Ecto neural progenitor cell (in vitro differentiated cells): Measurements from ENCODE around the gene VPS16.
A peak's percentile ranks its signal among the peaks of the same experiment; 100 is the strongest.

Experiments
- DNase-seq: peaks from one replicate; pipeline ENCODE4 v3.0.0-alpha.2; 2018; ENCODE audit warnings: low spot score

Gene VPS16

DNA sequence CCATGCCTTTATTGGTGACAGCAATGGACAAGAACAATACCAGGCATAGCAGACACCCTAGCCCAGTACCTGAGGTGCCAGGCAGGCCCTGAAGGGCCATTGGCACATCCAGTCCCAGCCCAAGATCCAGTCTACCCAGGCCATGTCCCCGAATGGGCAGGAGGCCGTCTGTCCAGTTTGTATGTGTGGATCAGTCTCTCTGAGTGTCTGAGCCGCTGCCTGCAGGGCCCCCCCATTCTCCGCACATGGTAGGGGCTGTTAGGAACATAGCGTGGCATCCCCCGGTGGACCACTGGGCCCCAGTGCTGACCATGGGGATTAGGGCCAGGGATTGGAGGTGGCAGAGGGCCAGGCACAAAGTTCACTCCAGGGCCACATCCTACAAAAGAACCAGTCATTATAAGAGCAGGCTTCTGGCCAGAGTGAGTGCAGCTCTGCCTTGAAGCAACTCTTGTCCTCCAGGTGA lies 5.2 kb upstream of the VPS16 start:
- DNase-seq: no peak

DNA sequence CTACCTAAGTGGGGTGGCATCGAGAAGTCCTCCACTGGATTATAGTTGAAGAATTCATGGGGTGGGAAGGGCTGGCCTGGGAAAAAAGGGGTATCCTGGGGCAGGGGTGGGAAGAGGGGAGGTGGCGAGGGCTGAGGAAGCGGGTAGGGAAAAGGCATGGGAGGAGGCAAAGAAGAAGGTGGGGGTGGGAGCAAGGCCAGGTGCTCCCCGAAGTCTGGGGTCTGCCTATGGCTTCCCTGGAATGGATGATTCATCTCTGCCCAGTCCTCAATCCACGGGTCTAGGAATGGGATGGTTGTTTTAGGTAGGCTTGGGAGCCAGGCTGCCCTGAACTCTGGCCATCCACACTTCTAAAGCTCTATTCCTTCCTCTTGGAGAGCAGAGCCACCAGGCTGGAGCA lies 4.5 kb upstream of the VPS16 start:
- DNase-seq: no peak

DNA sequence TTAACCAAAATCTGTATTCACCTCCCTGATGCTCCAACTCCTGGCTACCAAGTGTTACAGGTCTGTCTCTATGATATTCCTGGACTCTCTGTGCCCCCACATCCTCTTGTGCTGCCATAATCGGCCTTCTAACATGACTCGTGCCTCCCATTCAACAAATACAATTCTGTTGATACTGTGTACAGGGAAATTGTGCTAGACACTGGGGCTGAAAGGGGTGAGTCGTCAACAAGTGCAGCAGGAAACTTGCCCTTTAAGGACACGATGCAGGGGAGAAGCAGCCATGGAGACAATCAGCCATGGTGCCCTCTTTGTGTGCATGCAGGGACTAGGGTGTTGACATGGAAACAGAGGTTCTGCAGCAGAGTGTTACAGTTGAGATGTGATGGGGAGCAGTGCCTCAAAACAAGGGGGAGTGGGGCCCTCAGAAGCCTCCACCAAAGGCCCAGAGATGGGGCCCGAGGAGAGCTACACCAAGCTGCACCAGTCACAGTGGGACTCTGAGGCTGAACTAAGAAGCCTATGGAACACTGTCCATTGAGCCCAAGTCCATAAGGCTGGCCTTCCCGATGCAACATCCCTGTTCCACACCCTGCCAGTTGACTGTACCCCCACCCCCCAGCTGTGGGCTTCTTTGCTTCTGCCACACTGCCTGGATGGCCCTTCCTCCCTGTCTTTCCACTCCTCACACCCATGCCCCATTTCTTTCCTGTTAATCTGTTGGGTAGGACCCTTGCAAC lies 3.2 kb upstream of the VPS16 start:
- DNase-seq: no peak

DNA sequence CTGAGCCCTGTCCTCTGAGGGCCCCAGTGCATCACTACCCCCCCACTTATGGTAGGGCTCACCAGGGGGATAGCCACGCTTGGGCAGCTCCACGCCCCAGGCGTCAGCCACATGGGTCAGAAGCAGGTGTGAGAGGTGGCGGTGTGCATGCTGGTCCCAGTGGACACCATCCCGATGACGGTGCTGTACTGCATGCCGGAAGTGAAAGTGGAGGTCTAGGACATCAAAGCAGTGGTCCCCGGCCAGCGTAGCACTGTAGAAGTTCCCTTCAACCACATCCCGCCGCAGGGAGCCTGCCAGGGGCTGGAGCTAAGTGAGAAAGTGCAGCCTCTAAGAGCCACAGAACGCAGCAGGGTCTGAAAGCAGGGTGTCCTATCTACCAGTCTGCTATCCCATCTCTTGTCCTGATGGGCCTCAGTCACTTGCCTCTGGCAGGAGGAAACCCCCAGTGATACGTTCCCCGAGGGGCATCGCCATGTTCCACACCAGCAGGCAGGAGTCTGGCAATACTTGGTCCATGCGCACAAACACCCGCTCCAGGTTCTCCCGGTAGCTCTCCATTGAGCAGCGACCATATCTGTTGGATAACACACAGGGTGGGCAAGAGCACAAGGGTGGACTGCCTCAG lies 2.3 kb upstream of the VPS16 start:
- no peak for DNase-seq

DNA sequence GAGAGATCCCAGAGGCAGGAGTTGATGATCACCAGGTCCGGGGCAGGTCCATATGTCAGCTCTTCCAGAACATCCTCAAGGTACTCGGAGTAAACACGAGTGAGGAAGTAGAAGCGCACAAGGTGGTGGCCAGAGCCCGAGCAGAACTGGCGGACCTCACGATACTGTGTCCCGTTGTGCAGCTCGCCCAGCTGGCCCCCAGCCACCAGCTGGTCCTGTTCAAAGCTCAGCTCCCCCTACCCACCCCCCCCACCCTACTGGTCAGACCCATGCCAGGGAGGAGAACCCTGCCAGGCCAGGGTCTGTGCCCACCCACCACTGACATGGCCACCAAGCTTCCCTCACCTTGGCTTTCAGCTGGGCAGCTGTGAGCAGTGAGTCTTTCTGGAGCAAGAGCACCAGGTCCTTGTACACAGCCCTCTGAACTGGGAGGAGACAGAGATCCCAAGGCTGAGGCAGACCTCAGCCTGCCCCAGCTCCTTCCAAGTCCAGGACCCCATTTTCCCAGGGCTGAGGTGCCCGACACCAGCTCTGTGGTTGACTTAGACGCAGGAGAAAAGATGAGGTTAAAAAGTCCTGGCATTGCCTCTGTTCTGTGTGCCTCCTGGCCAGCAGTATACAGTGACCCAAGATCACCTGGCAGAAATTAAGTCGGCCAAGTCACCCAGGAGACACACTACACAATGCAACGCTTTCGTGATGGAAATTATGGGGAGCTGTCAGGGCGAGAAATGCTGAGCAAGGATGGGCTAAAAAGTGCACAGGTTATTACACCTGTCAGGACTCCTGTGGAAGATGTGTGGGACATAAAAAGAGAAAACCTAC lies 1.5 kb upstream of the VPS16 start:
- no peak for DNase-seq

DNA sequence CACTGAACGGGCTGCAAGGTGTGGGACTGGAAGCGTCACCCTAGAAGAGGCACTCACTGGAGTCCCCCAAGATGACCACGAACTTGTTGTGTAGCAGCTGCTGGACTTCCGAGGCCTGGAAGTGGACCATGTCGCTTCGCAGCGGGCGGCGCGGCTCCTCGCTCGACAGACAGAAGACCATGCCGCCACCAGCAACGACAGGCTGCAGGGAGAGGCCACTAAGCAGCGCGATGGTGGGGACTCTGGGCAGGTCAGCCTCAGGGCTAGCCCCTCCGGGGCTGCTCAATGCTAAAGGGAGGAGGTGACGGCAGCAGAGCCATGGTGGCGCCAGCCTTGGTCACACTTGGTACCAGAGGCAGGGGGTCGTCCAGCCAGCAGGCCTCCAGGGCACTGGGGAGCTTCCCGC lies 810 bp upstream of the VPS16 start:
- DNase-seq: no peak

DNA sequence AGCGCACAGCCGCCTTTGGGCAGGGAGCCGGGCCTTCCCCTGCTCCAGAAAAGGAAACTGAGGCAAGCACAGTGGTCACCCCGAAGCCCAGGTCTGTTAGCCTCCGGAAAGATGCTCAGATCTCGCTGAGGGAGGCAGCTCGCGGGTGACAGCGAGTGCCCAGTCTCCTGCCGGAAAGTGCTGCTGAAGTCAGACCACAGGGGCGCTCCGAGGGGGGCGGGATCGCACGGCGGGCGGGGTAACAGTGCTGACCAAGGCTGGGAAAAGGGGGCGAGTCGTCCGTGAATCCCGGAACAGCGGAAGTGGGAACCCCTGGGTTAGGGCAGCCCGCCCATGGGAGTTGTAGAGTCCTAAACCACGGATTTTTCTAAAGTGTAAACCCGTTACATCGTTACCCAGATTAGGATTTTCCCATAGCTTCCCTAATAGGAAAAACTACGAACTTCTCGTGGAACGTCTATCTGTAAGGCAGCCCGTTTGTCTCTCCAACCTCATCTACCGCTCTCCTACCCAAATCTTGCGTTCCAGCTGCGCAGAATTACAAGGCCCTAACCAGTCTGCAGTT lies 504 bp downstream of the VPS16 start:
- DNase-seq: peak; percentile 71

DNA sequence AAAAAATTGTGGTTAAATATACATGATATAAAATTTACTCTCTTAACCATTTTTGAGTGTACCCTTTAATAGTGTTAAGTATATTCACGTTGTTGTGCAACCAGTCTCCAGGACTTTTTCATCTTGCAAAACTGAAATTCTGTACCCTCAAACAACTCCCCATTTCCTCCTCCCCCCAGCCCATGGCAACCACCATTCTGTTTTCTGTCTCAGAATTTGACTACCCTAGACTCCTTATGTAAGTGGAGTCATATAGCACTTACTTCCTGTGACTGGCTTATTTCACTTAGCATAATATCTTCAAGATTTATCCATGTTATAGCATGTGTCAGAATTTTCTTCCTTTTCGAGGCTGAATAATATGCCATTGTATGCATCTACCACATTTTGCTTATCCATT lies 5.1 kb downstream of the VPS16 start:
- no peak for DNase-seq

DNA sequence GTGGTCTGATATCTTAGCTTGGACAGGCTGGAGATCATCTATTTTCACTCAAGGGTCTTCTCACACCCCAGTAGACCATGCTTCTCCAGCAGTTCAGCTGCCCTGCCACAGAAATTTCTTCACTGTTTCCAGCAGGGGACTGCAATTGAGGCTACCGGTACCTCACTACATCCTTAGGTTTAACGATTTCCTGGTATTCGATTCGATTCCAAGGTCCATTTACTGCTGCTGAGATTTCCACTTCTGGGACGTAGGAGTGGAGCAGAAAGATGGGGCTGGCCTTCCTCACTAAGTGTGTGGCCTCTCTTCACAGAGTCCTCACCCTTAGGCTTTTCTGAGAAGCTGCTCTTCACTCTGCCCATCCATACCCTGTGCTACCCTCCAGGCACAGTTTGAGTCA lies 6.2 kb downstream of the VPS16 start:
- DNase-seq: no peak

DNA sequence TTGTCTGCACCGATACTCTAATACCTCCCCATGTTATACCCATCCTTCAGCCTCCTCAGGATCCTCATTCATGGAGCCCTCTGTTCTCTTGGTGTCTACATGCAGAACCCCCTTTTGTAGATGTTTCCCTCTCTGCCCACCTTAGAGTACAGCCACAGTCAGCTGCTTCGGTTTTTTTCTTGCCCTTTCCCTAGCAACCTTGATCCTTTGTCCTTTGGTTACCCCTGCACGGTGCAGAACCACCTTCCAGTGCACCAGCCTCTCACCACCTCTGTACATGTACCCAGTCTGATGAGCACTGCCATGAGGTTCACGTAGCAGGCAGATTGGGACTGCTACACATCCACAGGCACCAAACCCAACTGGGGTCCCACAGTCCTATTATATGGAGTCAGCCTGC lies 7.3 kb downstream of the VPS16 start:
- DNase-seq: no peak

DNA sequence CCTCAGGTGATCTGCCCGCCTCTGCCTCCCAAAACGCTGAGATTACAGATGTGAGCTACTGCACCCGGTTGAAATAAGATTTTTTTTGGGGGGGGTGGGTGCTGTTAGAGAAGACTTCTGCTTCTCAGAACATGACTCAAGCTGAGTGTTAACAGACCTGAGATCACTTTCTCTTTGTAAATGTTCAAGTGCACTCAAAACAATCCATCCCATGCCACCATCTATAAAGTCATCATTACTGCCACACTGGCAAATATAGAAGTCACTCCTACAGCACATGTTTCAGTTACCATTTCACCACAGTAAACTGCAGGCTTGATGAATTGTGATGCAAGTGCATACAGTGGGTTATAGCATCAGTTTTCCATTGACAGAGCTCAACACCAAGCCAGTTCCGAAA lies 9.0 kb downstream of the VPS16 start:
- DNase-seq: no peak

DNA sequence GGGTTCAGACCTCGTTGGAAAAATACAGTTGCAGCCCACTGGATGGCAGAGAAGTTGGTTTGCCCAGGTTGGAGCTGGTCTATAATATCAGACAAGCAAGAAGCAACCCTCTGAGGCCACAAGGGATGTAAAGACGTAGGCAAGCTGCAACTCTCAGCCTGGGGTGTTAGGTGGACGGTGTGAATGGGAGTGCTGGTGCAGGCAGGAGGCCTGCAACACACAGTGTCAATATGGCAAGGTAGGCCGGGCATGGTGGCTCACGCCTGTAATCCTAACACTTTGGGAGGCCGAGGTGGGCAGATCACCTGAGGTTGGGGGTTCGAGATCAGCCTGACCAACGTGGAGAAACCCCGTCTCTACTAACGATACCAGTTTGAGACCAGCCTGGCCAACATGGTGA lies 10.5 kb downstream of the VPS16 start:
- no peak for DNase-seq

DNA sequence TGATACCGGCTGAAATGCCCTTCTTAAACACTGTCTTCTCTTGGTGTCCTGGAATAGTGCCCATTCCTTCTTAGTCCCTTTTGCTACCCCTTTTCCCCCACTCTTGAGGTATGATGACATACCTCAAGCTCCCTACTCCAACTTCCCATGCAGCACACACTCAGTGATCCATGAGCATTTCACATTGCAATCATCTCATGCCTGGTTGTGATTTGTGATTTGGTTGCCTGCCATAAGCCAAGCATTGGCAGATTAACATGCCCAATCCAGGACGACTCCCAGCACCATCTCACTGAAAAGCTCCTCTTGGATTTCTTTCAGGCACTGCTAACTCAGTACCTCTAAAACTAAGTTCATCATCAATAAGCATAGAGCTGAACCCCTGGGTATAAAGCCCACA lies 18.0 kb downstream of the VPS16 start:
- DNase-seq: no peak

DNA sequence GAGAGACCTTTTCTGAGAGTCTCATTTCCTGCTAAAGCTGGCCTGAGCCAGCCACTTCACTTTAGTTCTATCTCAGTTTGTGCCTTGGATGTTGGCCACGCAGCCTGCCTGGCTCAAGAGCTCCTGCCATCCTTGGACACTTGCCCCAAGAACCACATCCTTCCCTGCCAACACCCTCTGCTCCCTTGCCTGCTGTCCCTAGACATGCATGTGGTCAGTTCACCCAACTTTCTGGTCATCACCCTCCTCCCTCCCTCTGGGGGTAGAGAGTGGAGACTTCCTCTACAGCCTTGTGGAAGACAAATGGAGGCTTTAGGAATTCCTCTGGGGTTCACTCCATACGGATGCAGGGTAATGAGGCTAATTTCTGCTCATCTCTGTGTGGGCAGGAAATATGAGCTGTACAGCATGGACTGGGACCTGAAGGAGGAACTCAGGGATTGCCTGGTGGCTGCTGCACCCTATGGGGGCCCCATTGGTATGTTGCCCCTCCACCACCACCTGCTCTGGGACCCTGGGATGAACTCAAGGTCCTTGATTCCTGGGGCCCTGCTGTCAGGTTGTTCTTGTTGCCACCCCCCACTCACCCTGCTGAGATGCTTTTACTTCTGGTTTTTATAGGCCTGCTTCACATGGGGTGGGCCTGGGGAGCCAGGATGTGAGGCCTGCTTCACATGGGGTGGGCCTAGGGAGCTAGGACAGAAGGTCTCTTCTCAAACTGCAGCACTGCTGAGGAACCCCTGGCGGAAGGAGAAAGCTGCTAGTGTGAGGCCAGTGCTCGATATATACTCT lies 19.0 kb downstream of the VPS16 start:
- DNase-seq: no peak

DNA sequence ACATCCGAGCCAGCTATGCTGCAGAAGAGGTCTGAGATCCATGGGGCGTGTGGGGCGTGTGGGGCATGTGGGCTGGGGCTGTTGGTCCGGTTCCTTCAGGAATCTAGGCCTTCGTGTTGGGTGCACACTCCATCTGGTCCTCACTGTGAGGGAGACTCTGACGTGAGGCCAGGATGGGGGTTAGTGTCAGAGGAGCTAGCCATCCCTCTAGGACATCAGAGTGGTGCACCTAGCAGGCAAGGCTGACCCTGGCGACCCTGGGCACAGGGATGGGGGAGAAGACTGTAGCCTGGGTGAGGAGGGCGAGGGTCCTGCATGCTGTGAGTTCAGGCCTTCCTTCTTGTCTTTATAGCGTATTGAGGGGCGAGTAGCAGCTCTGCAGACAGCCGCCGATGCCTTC lies 24.1 kb downstream of the VPS16 start:
- DNase-seq: no peak

DNA sequence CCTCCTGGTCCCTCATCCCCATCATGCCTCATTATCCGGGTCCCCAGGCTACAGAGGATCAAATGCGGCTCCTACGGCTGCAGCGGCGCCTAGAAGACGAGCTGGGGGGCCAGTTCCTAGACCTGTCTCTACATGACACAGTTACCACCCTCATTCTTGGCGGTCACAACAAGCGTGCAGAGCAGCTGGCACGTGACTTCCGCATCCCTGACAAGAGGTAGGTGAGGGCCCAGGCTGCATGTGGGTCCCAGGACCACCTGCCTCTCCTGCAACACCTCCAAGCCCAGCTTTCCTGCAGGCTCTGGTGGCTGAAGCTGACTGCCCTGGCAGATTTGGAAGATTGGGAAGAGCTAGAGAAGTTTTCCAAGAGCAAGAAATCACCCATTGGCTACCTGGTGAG lies 24.6 kb downstream of the VPS16 start:
- DNase-seq: no peak

DNA sequence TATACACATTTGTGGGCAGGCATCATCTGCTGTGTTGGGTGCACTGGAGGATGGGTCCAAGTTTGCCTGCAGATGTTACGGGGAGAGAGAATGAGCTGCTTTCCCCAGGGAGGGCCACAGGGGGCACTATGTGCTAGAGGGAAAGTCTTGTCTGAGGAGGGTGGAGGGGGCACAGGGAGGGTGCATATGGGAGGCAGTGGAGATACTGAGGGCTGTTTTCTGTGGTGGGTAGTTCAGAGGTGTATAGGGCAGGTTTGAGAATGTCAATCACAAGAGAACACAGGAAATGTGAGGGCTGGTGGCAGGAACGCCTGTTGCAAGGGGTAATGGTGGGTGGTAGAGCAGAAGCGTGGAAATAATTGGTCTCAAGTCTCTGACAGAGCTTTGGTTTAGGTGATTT lies 25.1 kb downstream of the VPS16 start:
- no peak for DNase-seq

DNA sequence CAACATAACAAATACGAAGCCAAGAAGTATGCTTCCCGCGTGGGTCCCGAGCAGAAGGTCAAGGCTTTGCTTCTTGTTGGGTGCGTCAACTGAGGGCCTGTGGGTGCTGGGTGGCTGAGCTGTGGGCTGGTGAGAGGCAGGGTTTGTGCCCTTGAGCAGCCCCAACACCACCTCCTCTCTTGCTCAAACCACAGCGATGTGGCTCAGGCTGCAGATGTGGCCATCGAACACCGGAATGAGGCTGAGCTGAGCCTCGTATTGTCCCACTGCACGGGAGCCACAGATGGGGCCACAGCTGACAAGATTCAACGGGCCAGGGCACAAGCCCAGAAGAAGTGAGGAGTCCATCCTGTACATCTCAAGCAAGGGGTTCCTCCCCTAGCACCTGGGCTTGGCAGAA lies 25.7 kb downstream of the VPS16 start:
- DNase-seq: no peak

DNA sequence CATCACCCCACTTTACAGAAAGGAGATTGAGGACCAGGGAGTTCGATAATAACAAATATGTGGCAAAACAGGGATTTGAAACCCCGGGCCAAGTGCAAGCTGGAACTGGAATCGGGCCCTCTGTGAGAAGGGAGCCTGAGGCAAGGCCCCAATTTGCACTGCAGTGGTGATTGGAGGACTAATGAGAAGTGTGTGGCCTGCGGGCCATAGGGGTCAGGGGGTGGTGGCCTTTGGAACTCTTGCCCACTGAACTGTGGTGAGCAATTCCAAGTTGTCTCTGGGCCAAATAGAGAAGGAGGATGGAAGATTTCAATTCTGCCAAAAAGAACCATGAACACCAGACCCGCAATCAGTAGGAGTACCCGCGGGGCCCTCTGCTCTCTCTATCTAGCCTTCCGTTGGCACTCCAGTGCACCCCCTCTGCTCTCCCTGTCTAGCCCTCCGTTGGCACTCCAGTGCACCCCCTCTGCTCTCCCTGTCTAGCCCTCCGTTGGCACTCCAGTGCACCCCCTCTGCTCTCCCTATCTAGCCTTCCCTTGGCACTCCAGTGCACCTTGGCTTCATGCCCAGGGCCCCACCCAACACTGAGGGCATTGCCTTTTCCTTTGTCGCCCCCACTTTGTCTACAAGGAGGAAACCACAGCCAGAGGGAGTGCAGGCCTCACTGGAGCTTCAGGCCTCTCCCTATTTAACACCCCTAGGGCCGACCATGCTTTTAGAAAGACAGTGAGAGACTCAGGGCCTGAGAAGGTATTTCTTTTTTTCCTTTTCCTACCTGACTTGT lies 26.7 kb downstream of the VPS16 start:
- no peak for DNase-seq

DNA sequence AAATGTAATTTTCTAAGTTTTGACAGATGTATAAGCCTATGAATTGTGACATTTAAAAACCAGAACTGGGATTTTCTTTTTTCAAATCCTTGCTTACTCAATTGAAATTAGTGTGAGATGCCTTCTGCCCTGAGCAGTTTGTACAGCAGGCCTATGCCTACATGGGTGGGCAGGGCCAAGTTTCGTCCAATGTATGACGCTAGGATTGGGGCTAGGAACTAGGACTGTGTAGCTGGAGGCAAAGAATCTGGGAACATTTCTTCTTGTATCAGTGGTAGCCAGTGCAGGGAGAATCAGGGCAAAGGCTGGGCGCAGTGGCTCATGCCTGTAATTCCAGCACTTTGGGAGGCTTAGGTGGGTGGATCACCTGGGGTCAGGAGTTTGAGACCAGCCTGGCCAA lies 28.8 kb downstream of the VPS16 start:
- no peak for DNase-seq

DNA sequence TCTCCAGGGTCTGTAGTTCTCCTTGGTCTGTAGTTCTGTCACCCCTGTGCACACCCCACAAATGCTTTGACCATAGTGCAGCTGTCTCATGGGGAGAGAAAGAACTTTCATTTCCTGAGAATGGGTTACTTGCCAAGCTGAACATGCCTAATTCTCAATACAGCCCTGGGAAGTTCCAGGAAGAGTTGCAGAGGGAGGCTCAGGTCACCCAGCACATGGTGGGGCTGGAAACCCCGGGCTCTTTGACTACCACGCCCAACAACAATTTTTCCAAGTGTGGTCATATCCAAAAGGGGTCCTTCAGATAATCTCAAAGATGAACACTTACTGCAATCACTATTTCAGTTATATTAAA lies 30.5 kb downstream of the VPS16 start:
- DNase-seq: no peak
